Endothelial cell of umbilical vein (primary cell): Measurements from ENCODE around the gene NTMT1. TPM values are rescaled to one million over a fixed set of nuclear protein-coding genes. Genes with fewer than 3 reads are reported as not detected.

Experiments used
- BruUV-seq: library from RNA; stranded (reverse); fragments of 400-500 nt; replicated peaks from 2 replicates; lab custom pipeline; 2021; lab: Mats Ljungman, UMichigan
- CTCF ChIA-PET: fragments of 300-600, 350-600 bp; sonication (Branson Sonifier 250); formaldehyde crosslinking; loops from one replicate; lab custom pipeline; 2021; ENCODE audit warnings: antibody characterized with exemption, inconsistent platforms; lab: Charles Lee
- POLR2A ChIA-PET: fragments of 300-600, 350-600 bp; sonication (Branson Sonifier 250); formaldehyde crosslinking; loops from one replicate; lab custom pipeline; 2021; ENCODE audit warnings: antibody characterized with exemption, inconsistent platforms; lab: Charles Lee
- DNase-seq: peaks from one replicate; pipeline ENCODE4 v3.0.0-alpha.2; 2011; ENCODE audit warnings: low read depth, low spot score
- FAIRE-seq: peaks from 2 replicates; lab custom pipeline; 2011; peaks lifted over from hg19 to GRCh38; lab: Jason Lieb, UNC
- H2AFZ ChIP-seq: 2 replicates; pipeline ENCODE4 v1.6.0; 2012; ENCODE audit warnings: low read depth, low read length, control low read depth, inconsistent platforms
- H3K27ac ChIP-seq: 2 replicates; pipeline ENCODE4 v1.5.1; 2011; ENCODE audit warnings: low read depth, mild to moderate bottlenecking, control low read depth, low read length, moderate library complexity; ENCODE audit not compliant: insufficient read depth
- H3K27me3 ChIP-seq, 2 experiments: 2 replicates each; pipeline versions ENCODE4 v1.6.0 to v1.6.1; 2011; ENCODE audit warnings: low read length in 2 of 2, mixed read lengths in 1 of 2; ENCODE audit not compliant: control insufficient read depth in 2 of 2, insufficient read depth in 2 of 2
- H3K36me3 ChIP-seq, 2 experiments: 2 replicates in 1 of 2; 3 replicates in 1 of 2; pipeline ENCODE4 v1.5.1; 2011; ENCODE audit warnings: low read length in 2 of 2, mild to moderate bottlenecking in 1 of 2, moderate library complexity in 1 of 2; ENCODE audit not compliant: control insufficient read depth in 2 of 2, insufficient read depth in 2 of 2; ENCODE audit errors: extremely low read depth in 1 of 2
- H3K4me1 ChIP-seq: 3 replicates; pipeline ENCODE4 v1.5.1; 2011; ENCODE audit warnings: mild to moderate bottlenecking, low read length; ENCODE audit not compliant: control insufficient read depth, insufficient read depth; ENCODE audit errors: extremely low read depth
- H3K4me2 ChIP-seq: 2 replicates; pipeline ENCODE4 v1.6.1; 2011; ENCODE audit warnings: low read length, control low read depth, mixed read lengths; ENCODE audit not compliant: insufficient read depth
- H3K4me3 ChIP-seq, 3 experiments: fragments of 200-600 bp in 1 of 3; sonication (generic), shearing (Covaris generic) in 1 of 3; replicated peaks in 1 of 3; 2 replicates each; pipeline ENCODE4 v1.5.1; 2011 to 2016; ENCODE audit warnings: control low read depth in 3 of 3, low read length in 3 of 3, mild to moderate bottlenecking in 2 of 3, inconsistent platforms in 1 of 3, low read depth in 1 of 3, moderate library complexity in 1 of 3; ENCODE audit not compliant: insufficient read depth in 1 of 3
- H3K79me2 ChIP-seq: 2 replicates; pipeline ENCODE4 v1.6.0; 2012; ENCODE audit warnings: low read length, inconsistent platforms; ENCODE audit not compliant: control insufficient read depth, insufficient read depth
- H3K9ac ChIP-seq: replicated peaks from 2 replicates; pipeline ENCODE3; 2011; ENCODE audit warnings: low read length, control low read depth; ENCODE audit not compliant: insufficient read depth; ENCODE audit errors: extremely low read depth
- H3K9me1 ChIP-seq: replicated peaks from 3 replicates; pipeline ENCODE4 v1.6.0; 2011; ENCODE audit warnings: mild to moderate bottlenecking, low read length; ENCODE audit not compliant: control insufficient read depth, insufficient read depth; ENCODE audit errors: extremely low read depth
- H3K9me3 ChIP-seq: replicated peaks from 2 replicates; pipeline ENCODE4 v1.5.1; 2012; ENCODE audit warnings: low read length, inconsistent platforms; ENCODE audit not compliant: control insufficient read depth, insufficient read depth
- H4K20me1 ChIP-seq: replicated peaks from 2 replicates; pipeline ENCODE3; 2011; ENCODE audit warnings: mild to moderate bottlenecking, low read length; ENCODE audit not compliant: control insufficient read depth, insufficient read depth; ENCODE audit errors: extremely low read depth
- EZH2 ChIP-seq: IDR thresholded peaks from 2 replicates; pipeline ENCODE4 v1.6.1; 2012; ENCODE audit warnings: borderline replicate concordance, low read depth, mild to moderate bottlenecking, moderate library complexity, low read length, inconsistent platforms; ENCODE audit not compliant: severe bottlenecking
- FOS ChIP-seq: IDR thresholded peaks from 2 replicates; pipeline ENCODE4 v1.6.1; 2011; ENCODE audit warnings: mild to moderate bottlenecking, low read length, moderate library complexity, borderline replicate concordance; ENCODE audit not compliant: insufficient read depth
- GATA2 ChIP-seq: IDR thresholded peaks from 2 replicates; pipeline ENCODE4 v1.7.0; 2011; ENCODE audit warnings: low read depth, mild to moderate bottlenecking, moderate library complexity, mixed read lengths, low read length; ENCODE audit not compliant: insufficient read length, insufficient read depth
- JUN ChIP-seq: IDR thresholded peaks from 2 replicates; pipeline ENCODE4 v1.6.1; 2011; ENCODE audit warnings: borderline replicate concordance, low read depth; ENCODE audit not compliant: insufficient read length, insufficient read depth
- MYC ChIP-seq: IDR thresholded peaks from one replicate; pipeline ENCODE4 v1.6.1; 2011; ENCODE audit warnings: mild to moderate bottlenecking, low read depth, low read length
- POLR2A ChIP-seq: IDR thresholded peaks from 2 replicates; pipeline ENCODE4 v1.6.1; 2012; ENCODE audit warnings: low read depth, mild to moderate bottlenecking, control low read depth, low read length
- POLR2AphosphoS5 ChIP-seq: IDR thresholded peaks from 2 replicates; pipeline ENCODE4 v1.6.1; 2012; ENCODE audit warnings: low read depth, mild to moderate bottlenecking, control low read depth, low read length, moderate library complexity; ENCODE audit not compliant: insufficient read depth
- dilution Hi-C: fragments of 300-500 bp; cut with MboI; formaldehyde crosslinking; loops from one replicate; pipeline ENCODE4 v1.15.0; 2019; ENCODE audit warnings: low sequenced_read_pairs; ENCODE audit not compliant: extremely low pct_ligation_motif_present
- intact Hi-C: fragments of 100-400 bp; cut with micrococcal nuclease; formaldehyde crosslinking; loops from one replicate; pipeline ENCODE4 v1.10.0; 2022
- polyA plus RNA-seq, 4 experiments: library from polyadenylated mRNA; depleted of rRNA in 3 of 4; stranded (reverse) in 3 of 4; unstranded in 1 of 4; fragments of >200 nt; gene quantifications; 2 replicates each; pipeline versions ENCODE4 v1.2.1 to v1.2.3, GENCODE V29; 2011 to 2012; ENCODE audit warnings: missing spikeins in 1 of 4
- total RNA-seq: library from RNA; stranded (reverse); gene quantifications from 2 replicates; pipeline ENCODE4 v1.2.3, GENCODE V29; 2021
- TF ChIP-seq, protein P1 (sequence below): IDR thresholded peaks from 2 replicates; pipeline ENCODE4 v1.6.1; 2011; ENCODE audit not compliant: insufficient read depth, insufficient read length
- TF ChIP-seq, protein P2 (sequence below), 2 donors: IDR thresholded peaks; 1 replicate in 1 of 2; 2 replicates in 1 of 2; pipeline ENCODE4 v1.5.1; 2011; ENCODE audit warnings: low read length in 2 of 2, mild to moderate bottlenecking in 2 of 2, moderate library complexity in 2 of 2, control low read depth in 1 of 2, inconsistent platforms in 1 of 2, low read depth in 1 of 2; ENCODE audit not compliant: insufficient read depth in 1 of 2; ENCODE audit errors: extremely low read depth in 1 of 2

The NTMT1 gene
- total and polyA plus RNA-seq, 2 donors (not counting 3 experiments of a cell fraction or from before 2014, with no cell fraction given), result 47.6 to 58.3 TPM

DNA sequence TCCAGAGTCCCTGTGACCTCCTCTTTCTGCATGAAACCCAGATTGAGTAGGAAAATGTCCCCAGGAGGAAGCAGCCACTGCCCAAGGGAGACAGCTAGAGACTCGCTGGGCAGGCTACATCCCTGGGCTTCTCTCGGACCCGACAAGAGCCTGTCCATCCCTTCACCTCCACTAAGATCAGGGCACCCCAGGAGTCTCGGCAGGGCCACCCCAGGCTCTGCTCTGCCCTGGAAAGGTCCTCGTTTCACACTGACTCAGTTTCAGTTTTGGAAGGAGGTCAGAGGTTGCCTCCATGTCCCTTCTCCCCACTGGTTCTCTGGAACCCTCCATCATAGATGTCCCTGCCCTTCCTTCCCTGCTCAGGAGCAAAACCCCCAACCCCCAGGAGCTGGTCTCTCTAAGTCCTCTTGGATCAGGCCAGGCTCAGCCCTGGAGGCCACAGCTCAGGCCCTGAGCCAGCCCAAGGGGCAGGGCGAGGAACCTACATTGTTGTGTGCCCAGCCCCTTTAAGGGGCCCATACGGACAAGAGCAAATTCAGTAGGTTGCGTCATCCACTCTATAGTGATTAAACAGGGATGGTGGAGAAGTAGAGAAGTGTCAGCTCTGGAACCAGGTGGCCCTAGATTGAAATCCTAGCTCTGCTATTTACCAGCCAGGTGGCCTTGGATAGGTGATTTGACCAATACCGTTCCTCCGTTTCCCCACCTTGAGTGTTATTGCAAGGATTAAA lies 42.5 kb upstream of the NTMT1 start:
- intact Hi-C loops (no loop called here), dilution Hi-C loops (no loop called here)
- ChIA-PET POLR2A (interaction anchor here (1.4 kb wide), 1 partner anchor 405 kb away, joined by 3 read pairs; the partner anchor contains the start of gene IER5L), CTCF (interaction anchor here (1.1 to 1.5 kb wide), 4 partner anchors 10 to 41 kb away, joined by 3 to 4 read pairs (median 3); no protein-coding TSS in a partner anchor)
- no peak for DNase-seq
- no peaks in the 10 kb centered on the region for H3K36me3 ChIP-seq
- no peak overlapping the region for H3K9ac ChIP-seq
- no TSS peak for BruUV-seq
- H3K9me3 ChIP-seq, result no peaks in the 10 kb centered on the region
- no peaks in the 10 kb centered on the region for H4K20me1 ChIP-seq
- no peak overlapping the region for H3K4me2 ChIP-seq
- no peaks in the 10 kb centered on the region for H3K4me1 ChIP-seq
- FAIRE-seq, result no peak
- no peaks in the 10 kb centered on the region for H3K79me2 ChIP-seq
- peaks cover 0 to 2% of the 10 kb centered on the region in 2 experiments for H3K27me3 ChIP-seq
- H3K27ac ChIP-seq, result no peak overlapping the region
- no peak overlapping the region for H2AFZ ChIP-seq
- H3K9me1 ChIP-seq, result no peaks in the 10 kb centered on the region
- TF ChIP-seq MYC, result no peak
- TF ChIP-seq JUN, result no peak
- TF ChIP-seq GATA2, result no peak
- TF ChIP-seq, protein P1, sequence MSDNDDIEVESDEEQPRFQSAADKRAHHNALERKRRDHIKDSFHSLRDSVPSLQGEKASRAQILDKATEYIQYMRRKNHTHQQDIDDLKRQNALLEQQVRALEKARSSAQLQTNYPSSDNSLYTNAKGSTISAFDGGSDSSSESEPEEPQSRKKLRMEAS, result no peak
- no peak for TF ChIP-seq POLR2A
- TF ChIP-seq, protein P2, sequence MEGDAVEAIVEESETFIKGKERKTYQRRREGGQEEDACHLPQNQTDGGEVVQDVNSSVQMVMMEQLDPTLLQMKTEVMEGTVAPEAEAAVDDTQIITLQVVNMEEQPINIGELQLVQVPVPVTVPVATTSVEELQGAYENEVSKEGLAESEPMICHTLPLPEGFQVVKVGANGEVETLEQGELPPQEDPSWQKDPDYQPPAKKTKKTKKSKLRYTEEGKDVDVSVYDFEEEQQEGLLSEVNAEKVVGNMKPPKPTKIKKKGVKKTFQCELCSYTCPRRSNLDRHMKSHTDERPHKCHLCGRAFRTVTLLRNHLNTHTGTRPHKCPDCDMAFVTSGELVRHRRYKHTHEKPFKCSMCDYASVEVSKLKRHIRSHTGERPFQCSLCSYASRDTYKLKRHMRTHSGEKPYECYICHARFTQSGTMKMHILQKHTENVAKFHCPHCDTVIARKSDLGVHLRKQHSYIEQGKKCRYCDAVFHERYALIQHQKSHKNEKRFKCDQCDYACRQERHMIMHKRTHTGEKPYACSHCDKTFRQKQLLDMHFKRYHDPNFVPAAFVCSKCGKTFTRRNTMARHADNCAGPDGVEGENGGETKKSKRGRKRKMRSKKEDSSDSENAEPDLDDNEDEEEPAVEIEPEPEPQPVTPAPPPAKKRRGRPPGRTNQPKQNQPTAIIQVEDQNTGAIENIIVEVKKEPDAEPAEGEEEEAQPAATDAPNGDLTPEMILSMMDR (IDR thresholded peaks at IDR 0.05; ENCODE audit: extremely low read depth in 1 of 2, insufficient read depth in 1 of 2, low read depth in 1 of 2, low read length in 2 of 2), result no peak
- no peak for TF ChIP-seq FOS
- no peak for TF ChIP-seq POLR2AphosphoS5
- TF ChIP-seq EZH2, result no peak
- no peak overlapping the region for H3K4me3 ChIP-seq
